ENCODE measurements around the gene RETREG2.

DNA sequence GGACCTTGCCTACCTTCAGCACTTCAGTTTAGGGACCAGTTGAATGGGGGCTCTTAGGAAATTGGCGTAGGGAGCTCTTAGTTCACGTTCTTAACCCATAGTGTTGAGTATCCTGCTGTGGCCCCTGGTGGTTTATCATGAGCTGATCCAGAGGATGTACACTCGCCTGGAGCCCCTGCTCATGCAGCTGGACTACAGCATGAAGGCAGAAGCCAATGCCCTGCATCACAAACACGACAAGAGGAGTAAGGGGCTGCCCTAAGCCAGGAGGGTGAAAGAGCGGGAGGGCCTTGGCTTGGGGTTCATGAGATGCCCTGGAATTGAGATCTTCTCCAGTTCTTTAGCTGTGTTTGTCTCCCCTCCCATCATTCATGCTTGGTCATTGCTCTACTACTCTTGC is 2.9 kb downstream of the RETREG2 start:
- TF ChIP-seq, protein P1, sequence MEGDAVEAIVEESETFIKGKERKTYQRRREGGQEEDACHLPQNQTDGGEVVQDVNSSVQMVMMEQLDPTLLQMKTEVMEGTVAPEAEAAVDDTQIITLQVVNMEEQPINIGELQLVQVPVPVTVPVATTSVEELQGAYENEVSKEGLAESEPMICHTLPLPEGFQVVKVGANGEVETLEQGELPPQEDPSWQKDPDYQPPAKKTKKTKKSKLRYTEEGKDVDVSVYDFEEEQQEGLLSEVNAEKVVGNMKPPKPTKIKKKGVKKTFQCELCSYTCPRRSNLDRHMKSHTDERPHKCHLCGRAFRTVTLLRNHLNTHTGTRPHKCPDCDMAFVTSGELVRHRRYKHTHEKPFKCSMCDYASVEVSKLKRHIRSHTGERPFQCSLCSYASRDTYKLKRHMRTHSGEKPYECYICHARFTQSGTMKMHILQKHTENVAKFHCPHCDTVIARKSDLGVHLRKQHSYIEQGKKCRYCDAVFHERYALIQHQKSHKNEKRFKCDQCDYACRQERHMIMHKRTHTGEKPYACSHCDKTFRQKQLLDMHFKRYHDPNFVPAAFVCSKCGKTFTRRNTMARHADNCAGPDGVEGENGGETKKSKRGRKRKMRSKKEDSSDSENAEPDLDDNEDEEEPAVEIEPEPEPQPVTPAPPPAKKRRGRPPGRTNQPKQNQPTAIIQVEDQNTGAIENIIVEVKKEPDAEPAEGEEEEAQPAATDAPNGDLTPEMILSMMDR (conservative IDR thresholded peaks at IDR 0.05; ENCODE audit: low read depth in 2 of 2) = no peak
- TF ChIP-seq, protein P2, sequence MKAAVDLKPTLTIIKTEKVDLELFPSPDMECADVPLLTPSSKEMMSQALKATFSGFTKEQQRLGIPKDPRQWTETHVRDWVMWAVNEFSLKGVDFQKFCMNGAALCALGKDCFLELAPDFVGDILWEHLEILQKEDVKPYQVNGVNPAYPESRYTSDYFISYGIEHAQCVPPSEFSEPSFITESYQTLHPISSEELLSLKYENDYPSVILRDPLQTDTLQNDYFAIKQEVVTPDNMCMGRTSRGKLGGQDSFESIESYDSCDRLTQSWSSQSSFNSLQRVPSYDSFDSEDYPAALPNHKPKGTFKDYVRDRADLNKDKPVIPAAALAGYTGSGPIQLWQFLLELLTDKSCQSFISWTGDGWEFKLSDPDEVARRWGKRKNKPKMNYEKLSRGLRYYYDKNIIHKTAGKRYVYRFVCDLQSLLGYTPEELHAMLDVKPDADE (IDR thresholded peaks at IDR 0.05) = no peak
- TF ChIP-seq ZNF331 (CRISPR knock-in tag; IDR thresholded peaks at IDR 0.05; ENCODE audit: low read depth) (no peak), CREB1 (CRISPR knock-in tag; IDR thresholded peaks at IDR 0.05; ENCODE audit: low read depth) (no peak), POLR2AphosphoS5 (IDR thresholded peaks at IDR 0.05; ENCODE audit: low read depth) (no peak), EZH2 (IDR thresholded peaks at IDR 0.05; ENCODE audit: low read depth, unreplicated experiment) (no peak), STAT1 (IDR thresholded peaks at IDR 0.05; ENCODE audit: unreplicated experiment) (no peak), EZH2phosphoT487 (IDR thresholded peaks at IDR 0.05; ENCODE audit: unreplicated experiment) (no peak), JUNB (IDR thresholded peaks at IDR 0.05; ENCODE audit: unreplicated experiment) (no peak)
- TF ChIP-seq, protein P3, sequence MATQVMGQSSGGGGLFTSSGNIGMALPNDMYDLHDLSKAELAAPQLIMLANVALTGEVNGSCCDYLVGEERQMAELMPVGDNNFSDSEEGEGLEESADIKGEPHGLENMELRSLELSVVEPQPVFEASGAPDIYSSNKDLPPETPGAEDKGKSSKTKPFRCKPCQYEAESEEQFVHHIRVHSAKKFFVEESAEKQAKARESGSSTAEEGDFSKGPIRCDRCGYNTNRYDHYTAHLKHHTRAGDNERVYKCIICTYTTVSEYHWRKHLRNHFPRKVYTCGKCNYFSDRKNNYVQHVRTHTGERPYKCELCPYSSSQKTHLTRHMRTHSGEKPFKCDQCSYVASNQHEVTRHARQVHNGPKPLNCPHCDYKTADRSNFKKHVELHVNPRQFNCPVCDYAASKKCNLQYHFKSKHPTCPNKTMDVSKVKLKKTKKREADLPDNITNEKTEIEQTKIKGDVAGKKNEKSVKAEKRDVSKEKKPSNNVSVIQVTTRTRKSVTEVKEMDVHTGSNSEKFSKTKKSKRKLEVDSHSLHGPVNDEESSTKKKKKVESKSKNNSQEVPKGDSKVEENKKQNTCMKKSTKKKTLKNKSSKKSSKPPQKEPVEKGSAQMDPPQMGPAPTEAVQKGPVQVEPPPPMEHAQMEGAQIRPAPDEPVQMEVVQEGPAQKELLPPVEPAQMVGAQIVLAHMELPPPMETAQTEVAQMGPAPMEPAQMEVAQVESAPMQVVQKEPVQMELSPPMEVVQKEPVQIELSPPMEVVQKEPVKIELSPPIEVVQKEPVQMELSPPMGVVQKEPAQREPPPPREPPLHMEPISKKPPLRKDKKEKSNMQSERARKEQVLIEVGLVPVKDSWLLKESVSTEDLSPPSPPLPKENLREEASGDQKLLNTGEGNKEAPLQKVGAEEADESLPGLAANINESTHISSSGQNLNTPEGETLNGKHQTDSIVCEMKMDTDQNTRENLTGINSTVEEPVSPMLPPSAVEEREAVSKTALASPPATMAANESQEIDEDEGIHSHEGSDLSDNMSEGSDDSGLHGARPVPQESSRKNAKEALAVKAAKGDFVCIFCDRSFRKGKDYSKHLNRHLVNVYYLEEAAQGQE (IDR thresholded peaks at IDR 0.05; ENCODE audit: unreplicated experiment) = no peak
- TF ChIP-seq, protein P4, sequence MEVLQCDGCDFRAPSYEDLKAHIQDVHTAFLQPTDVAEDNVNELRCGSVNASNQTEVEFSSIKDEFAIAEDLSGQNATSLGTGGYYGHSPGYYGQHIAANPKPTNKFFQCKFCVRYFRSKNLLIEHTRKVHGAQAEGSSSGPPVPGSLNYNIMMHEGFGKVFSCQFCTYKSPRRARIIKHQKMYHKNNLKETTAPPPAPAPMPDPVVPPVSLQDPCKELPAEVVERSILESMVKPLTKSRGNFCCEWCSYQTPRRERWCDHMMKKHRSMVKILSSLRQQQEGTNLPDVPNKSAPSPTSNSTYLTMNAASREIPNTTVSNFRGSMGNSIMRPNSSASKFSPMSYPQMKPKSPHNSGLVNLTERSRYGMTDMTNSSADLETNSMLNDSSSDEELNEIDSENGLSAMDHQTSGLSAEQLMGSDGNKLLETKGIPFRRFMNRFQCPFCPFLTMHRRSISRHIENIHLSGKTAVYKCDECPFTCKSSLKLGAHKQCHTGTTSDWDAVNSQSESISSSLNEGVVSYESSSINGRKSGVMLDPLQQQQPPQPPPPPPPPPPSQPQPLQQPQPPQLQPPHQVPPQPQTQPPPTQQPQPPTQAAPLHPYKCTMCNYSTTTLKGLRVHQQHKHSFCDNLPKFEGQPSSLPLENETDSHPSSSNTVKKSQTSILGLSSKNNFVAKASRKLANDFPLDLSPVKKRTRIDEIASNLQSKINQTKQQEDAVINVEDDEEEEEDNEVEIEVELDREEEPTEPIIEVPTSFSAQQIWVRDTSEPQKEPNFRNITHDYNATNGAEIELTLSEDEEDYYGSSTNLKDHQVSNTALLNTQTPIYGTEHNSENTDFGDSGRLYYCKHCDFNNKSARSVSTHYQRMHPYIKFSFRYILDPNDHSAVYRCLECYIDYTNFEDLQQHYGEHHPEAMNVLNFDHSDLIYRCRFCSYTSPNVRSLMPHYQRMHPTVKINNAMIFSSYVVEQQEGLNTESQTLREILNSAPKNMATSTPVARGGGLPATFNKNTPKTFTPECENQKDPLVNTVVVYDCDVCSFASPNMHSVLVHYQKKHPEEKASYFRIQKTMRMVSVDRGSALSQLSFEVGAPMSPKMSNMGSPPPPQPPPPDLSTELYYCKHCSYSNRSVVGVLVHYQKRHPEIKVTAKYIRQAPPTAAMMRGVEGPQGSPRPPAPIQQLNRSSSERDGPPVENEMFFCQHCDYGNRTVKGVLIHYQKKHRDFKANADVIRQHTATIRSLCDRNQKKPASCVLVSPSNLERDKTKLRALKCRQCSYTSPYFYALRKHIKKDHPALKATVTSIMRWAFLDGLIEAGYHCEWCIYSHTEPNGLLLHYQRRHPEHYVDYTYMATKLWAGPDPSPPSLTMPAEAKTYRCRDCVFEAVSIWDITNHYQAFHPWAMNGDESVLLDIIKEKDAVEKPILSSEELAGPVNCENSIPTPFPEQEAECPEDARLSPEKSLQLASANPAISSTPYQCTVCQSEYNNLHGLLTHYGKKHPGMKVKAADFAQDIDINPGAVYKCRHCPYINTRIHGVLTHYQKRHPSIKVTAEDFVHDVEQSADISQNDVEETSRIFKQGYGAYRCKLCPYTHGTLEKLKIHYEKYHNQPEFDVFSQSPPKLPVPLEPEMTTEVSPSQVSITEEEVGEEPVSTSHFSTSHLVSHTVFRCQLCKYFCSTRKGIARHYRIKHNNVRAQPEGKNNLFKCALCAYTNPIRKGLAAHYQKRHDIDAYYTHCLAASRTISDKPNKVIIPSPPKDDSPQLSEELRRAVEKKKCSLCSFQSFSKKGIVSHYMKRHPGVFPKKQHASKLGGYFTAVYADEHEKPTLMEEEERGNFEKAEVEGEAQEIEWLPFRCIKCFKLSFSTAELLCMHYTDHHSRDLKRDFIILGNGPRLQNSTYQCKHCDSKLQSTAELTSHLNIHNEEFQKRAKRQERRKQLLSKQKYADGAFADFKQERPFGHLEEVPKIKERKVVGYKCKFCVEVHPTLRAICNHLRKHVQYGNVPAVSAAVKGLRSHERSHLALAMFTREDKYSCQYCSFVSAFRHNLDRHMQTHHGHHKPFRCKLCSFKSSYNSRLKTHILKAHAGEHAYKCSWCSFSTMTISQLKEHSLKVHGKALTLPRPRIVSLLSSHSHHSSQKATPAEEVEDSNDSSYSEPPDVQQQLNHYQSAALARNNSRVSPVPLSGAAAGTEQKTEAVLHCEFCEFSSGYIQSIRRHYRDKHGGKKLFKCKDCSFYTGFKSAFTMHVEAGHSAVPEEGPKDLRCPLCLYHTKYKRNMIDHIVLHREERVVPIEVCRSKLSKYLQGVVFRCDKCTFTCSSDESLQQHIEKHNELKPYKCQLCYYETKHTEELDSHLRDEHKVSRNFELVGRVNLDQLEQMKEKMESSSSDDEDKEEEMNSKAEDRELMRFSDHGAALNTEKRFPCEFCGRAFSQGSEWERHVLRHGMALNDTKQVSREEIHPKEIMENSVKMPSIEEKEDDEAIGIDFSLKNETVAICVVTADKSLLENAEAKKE (CRISPR knock-in tag; IDR thresholded peaks at IDR 0.05) = no peak

Data from GM23338 (cell line).